ENCODE measurements around the gene CAPN10.
A peak's percentile ranks its signal among the peaks of the same experiment; 100 is the strongest.

Gene CAPN10

GRCh38 chr2:240574386-240575100, 12.0 kb upstream of the CAPN10 start:
- no peak overlapping the region for H3K27ac ChIP-seq (ENCODE audit: low read depth, low read length)
- H3K27me3 ChIP-seq (ENCODE audit: control insufficient read depth in 5 of 5, insufficient read depth in 4 of 5, low read length in 5 of 5), result no peaks in the 10 kb centered on the region
- H3K9ac ChIP-seq (ENCODE audit: low read length in 5 of 5), result no peak overlapping the region
- peaks cover 1 to 44% (median 30%) of the 10 kb centered on the region in 5 donors for H3K4me1 ChIP-seq (ENCODE audit: control insufficient read depth in 5 of 5, insufficient read depth in 5 of 5, low read length in 5 of 5)
- no peak overlapping the region for H3K4me3 ChIP-seq (ENCODE audit: low read depth in 1 of 5, low read length in 5 of 5)
- peaks cover 0 to 72% (median 66%) of the 10 kb centered on the region in 5 donors for H3K36me3 ChIP-seq (ENCODE audit: control insufficient read depth in 5 of 5, insufficient read depth in 5 of 5, low read length in 5 of 5)
- H3K9me3 ChIP-seq (ENCODE audit: control insufficient read depth in 5 of 5, low read length in 5 of 5), result no peaks in the 10 kb centered on the region

GRCh38 chr2:240575101-240575965, 11.2 kb upstream of the CAPN10 start:
- H3K9ac ChIP-seq (ENCODE audit: low read length in 5 of 5), result no peak overlapping the region
- H3K4me3 ChIP-seq (ENCODE audit: low read depth in 1 of 5, low read length in 5 of 5), result no peak overlapping the region
- H3K36me3 ChIP-seq (ENCODE audit: control insufficient read depth in 5 of 5, insufficient read depth in 5 of 5, low read length in 5 of 5), result peaks cover 0 to 72% (median 66%) of the 10 kb centered on the region in 5 donors
- H3K9me3 ChIP-seq (ENCODE audit: control insufficient read depth in 5 of 5, low read length in 5 of 5), result no peaks in the 10 kb centered on the region
- H3K4me1 ChIP-seq (ENCODE audit: control insufficient read depth in 5 of 5, insufficient read depth in 5 of 5, low read length in 5 of 5), result peaks cover 1 to 44% (median 30%) of the 10 kb centered on the region in 5 donors
- no peak overlapping the region for H3K27ac ChIP-seq (ENCODE audit: low read depth, low read length)
- no peaks in the 10 kb centered on the region for H3K27me3 ChIP-seq (ENCODE audit: control insufficient read depth in 5 of 5, insufficient read depth in 4 of 5, low read length in 5 of 5)

GRCh38 chr2:240576036-240576435, 10.5 kb upstream of the CAPN10 start:
- Histone ChIP-seq H3K36me3 (ENCODE audit: control insufficient read depth in 5 of 5, insufficient read depth in 5 of 5, low read length in 5 of 5) (peaks cover 0 to 72% (median 66%) of the 10 kb centered on the region in 5 donors), H3K27ac (ENCODE audit: low read depth, low read length) (no peak overlapping the region)

GRCh38 chr2:240576436-240577205, 9.9 kb upstream of the CAPN10 start:
- H3K4me3 ChIP-seq (ENCODE audit: low read depth in 1 of 5, low read length in 5 of 5), result no peak overlapping the region
- H3K9ac ChIP-seq (ENCODE audit: low read length in 5 of 5), result no peak overlapping the region
- H3K4me1 ChIP-seq (ENCODE audit: control insufficient read depth in 5 of 5, insufficient read depth in 5 of 5, low read length in 5 of 5), result peaks cover 1 to 35% (median 23%) of the 10 kb centered on the region in 5 donors
- no peaks in the 10 kb centered on the region for H3K27me3 ChIP-seq (ENCODE audit: control insufficient read depth in 5 of 5, insufficient read depth in 4 of 5, low read length in 5 of 5)
- H3K9me3 ChIP-seq (ENCODE audit: control insufficient read depth in 5 of 5, low read length in 5 of 5), result no peaks in the 10 kb centered on the region
- H3K36me3 ChIP-seq (ENCODE audit: control insufficient read depth in 5 of 5, insufficient read depth in 5 of 5, low read length in 5 of 5), result peaks cover 0 to 69% (median 63%) of the 10 kb centered on the region in 5 donors
- no peak overlapping the region for H3K27ac ChIP-seq (ENCODE audit: low read depth, low read length)

More at GRCh38 chr2:240576036-240576435, 10.5 kb upstream of the CAPN10 start:
- no peak overlapping the region for H3K4me3 ChIP-seq (ENCODE audit: low read depth in 1 of 5, low read length in 5 of 5)
- H3K9ac ChIP-seq (ENCODE audit: low read length in 5 of 5), result no peak overlapping the region
- H3K27me3 ChIP-seq (ENCODE audit: control insufficient read depth in 5 of 5, insufficient read depth in 4 of 5, low read length in 5 of 5), result no peaks in the 10 kb centered on the region
- no peaks in the 10 kb centered on the region for H3K9me3 ChIP-seq (ENCODE audit: control insufficient read depth in 5 of 5, low read length in 5 of 5)
- H3K4me1 ChIP-seq (ENCODE audit: control insufficient read depth in 5 of 5, insufficient read depth in 5 of 5, low read length in 5 of 5), result peaks cover 1 to 41% (median 27%) of the 10 kb centered on the region in 5 donors

- Histone ChIP-seq H3K36me3 (ENCODE audit: control insufficient read depth in 5 of 5, insufficient read depth in 5 of 5, low read length in 5 of 5) (peaks cover 0 to 64% (median 56%) of the 10 kb centered on the region in 5 donors), H3K9ac (ENCODE audit: low read length in 5 of 5) (no peak overlapping the region), H3K27me3 (ENCODE audit: control insufficient read depth in 5 of 5, insufficient read depth in 4 of 5, low read length in 5 of 5) (no peaks in the 10 kb centered on the region), H3K4me3 (ENCODE audit: low read depth in 1 of 5, low read length in 5 of 5) (no peak overlapping the region), H3K4me1 (ENCODE audit: control insufficient read depth in 5 of 5, insufficient read depth in 5 of 5, low read length in 5 of 5) (peaks cover 1 to 33% (median 21%) of the 10 kb centered on the region in 5 donors), H3K27ac (ENCODE audit: low read depth, low read length) (no peak overlapping the region), H3K9me3 (ENCODE audit: control insufficient read depth in 5 of 5, low read length in 5 of 5) (no peaks in the 10 kb centered on the region)
Measured at GRCh38 chr2:240577281-240578109, 9.0 kb upstream of the CAPN10 start.

GRCh38 chr2:240578110-240578450, 8.5 kb upstream of the CAPN10 start:
- Histone ChIP-seq H3K27ac (ENCODE audit: low read depth, low read length) (no peak overlapping the region), H3K36me3 (ENCODE audit: control insufficient read depth in 5 of 5, insufficient read depth in 5 of 5, low read length in 5 of 5) (peaks cover 0 to 60% (median 55%) of the 10 kb centered on the region in 5 donors), H3K4me1 (ENCODE audit: control insufficient read depth in 5 of 5, insufficient read depth in 5 of 5, low read length in 5 of 5) (peaks cover 1 to 33% (median 21%) of the 10 kb centered on the region in 5 donors), H3K4me3 (ENCODE audit: low read depth in 1 of 5, low read length in 5 of 5) (no peak overlapping the region), H3K9ac (ENCODE audit: low read length in 5 of 5) (peak overlapping the region in 1 of 5 donors; percentile 22), H3K9me3 (ENCODE audit: control insufficient read depth in 5 of 5, low read length in 5 of 5) (no peaks in the 10 kb centered on the region), H3K27me3 (ENCODE audit: control insufficient read depth in 5 of 5, insufficient read depth in 4 of 5, low read length in 5 of 5) (no peaks in the 10 kb centered on the region)

- no peak overlapping the region for H3K4me3 ChIP-seq (ENCODE audit: low read depth in 1 of 5, low read length in 5 of 5)
- peaks cover 1 to 33% (median 21%) of the 10 kb centered on the region in 5 donors for H3K4me1 ChIP-seq (ENCODE audit: control insufficient read depth in 5 of 5, insufficient read depth in 5 of 5, low read length in 5 of 5)
- H3K9ac ChIP-seq (ENCODE audit: low read length in 5 of 5), result peak overlapping the region in 1 of 5 donors; percentile 22
- no peaks in the 10 kb centered on the region for H3K9me3 ChIP-seq (ENCODE audit: control insufficient read depth in 5 of 5, low read length in 5 of 5)
- no peak overlapping the region for H3K27ac ChIP-seq (ENCODE audit: low read depth, low read length)
- no peaks in the 10 kb centered on the region for H3K27me3 ChIP-seq (ENCODE audit: control insufficient read depth in 5 of 5, insufficient read depth in 4 of 5, low read length in 5 of 5)
- H3K36me3 ChIP-seq (ENCODE audit: control insufficient read depth in 5 of 5, insufficient read depth in 5 of 5, low read length in 5 of 5), result peaks cover 0 to 56% (median 51%) of the 10 kb centered on the region in 5 donors
Measured at GRCh38 chr2:240578488-240578887, 8.0 kb upstream of the CAPN10 start.

- H3K27ac ChIP-seq (ENCODE audit: low read depth, low read length), result peak overlapping the region; percentile 62
- H3K9ac ChIP-seq (ENCODE audit: low read length in 5 of 5), result no peak overlapping the region
- no peak overlapping the region for H3K4me3 ChIP-seq (ENCODE audit: low read depth in 1 of 5, low read length in 5 of 5)
- no peaks in the 10 kb centered on the region for H3K27me3 ChIP-seq (ENCODE audit: control insufficient read depth in 5 of 5, insufficient read depth in 4 of 5, low read length in 5 of 5)
- peaks cover 1 to 33% (median 21%) of the 10 kb centered on the region in 5 donors for H3K4me1 ChIP-seq (ENCODE audit: control insufficient read depth in 5 of 5, insufficient read depth in 5 of 5, low read length in 5 of 5)
- no peaks in the 10 kb centered on the region for H3K9me3 ChIP-seq (ENCODE audit: control insufficient read depth in 5 of 5, low read length in 5 of 5)
- H3K36me3 ChIP-seq (ENCODE audit: control insufficient read depth in 5 of 5, insufficient read depth in 5 of 5, low read length in 5 of 5), result peaks cover 0 to 49% (median 44%) of the 10 kb centered on the region in 5 donors
Measured at GRCh38 chr2:240579071-240579762, 7.3 kb upstream of the CAPN10 start.
